Caco-2 (cell line): ENCODE results near the gene DDX25. TPM values are rescaled to one million over a fixed set of nuclear protein-coding genes. Genes with fewer than 3 reads are reported as not detected.

Experiments
- BruUV-seq: library from RNA; stranded (reverse); fragments of 400-500 nt; replicated peaks from 2 replicates; lab custom pipeline; 2021; lab: Mats Ljungman, UMichigan
- CTCF ChIA-PET: fragments of 300-600 bp; sonication (Branson Sonifier 250); formaldehyde crosslinking; loops from one replicate; lab custom pipeline; 2022; ENCODE audit warnings: antibody characterized with exemption; lab: Charles Lee
- POLR2A ChIA-PET: fragments of 300-600 bp; sonication (Branson Sonifier 250); formaldehyde crosslinking; loops from one replicate; lab custom pipeline; 2022; ENCODE audit warnings: antibody characterized with exemption; lab: Charles Lee
- DNase-seq, 2 experiments: peaks; one replicate each; pipeline versions ENCODE4 v3.0.0 to v3.0.0-alpha.2; 2020 to 2022
- H3K27me3 ChIP-seq: replicated peaks from 2 replicates; pipeline ENCODE4 v1.6.0; 2011; ENCODE audit warnings: low read length; ENCODE audit not compliant: control insufficient read depth, insufficient read depth
- H3K36me3 ChIP-seq: 2 replicates; pipeline ENCODE4 v1.5.1; 2011; ENCODE audit warnings: low read length; ENCODE audit not compliant: control insufficient read depth, insufficient read depth
- H3K4me1 ChIP-seq: fragments of 250-450 bp; sonication (Bioruptor Pico); 2 replicates; pipeline ENCODE4 v1.5.1; 2020; ENCODE audit warnings: mild to moderate bottlenecking
- H3K4me3 ChIP-seq: 2 replicates; pipeline ENCODE4 v1.5.1; 2011; ENCODE audit warnings: low read depth, mild to moderate bottlenecking, control low read depth, low read length
- H3K9me3 ChIP-seq: fragments of 250-450 bp; sonication (Bioruptor Pico); 2 replicates; pipeline ENCODE4 v1.5.1; 2020; ENCODE audit warnings: mild to moderate bottlenecking, moderate library complexity
- H3K27ac Mint-ChIP-seq: one replicate; pipeline ENCODE4 v1.8.0; 2022; ENCODE audit warnings: mixed read lengths; ENCODE audit not compliant: unreplicated experiment
- H3K27me3 Mint-ChIP-seq: one replicate; pipeline ENCODE4 v1.8.0; 2022; ENCODE audit warnings: mixed read lengths; ENCODE audit not compliant: insufficient read depth, unreplicated experiment
- H3K36me3 Mint-ChIP-seq: one replicate; pipeline ENCODE4 v1.8.0; 2022; ENCODE audit warnings: mild to moderate bottlenecking, mixed read lengths; ENCODE audit not compliant: insufficient read depth, unreplicated experiment
- H3K4me1 Mint-ChIP-seq: one replicate; pipeline ENCODE4 v1.8.0; 2022; ENCODE audit warnings: low read depth, mixed read lengths; ENCODE audit not compliant: unreplicated experiment
- H3K4me3 Mint-ChIP-seq: one replicate; pipeline ENCODE4 v1.8.0; 2022; ENCODE audit warnings: mild to moderate bottlenecking, moderate library complexity, mixed read lengths; ENCODE audit not compliant: unreplicated experiment
- H3K9me3 Mint-ChIP-seq: one replicate; pipeline ENCODE4 v1.8.0; 2022; ENCODE audit warnings: mixed read lengths; ENCODE audit not compliant: unreplicated experiment
- CTCF ChIP-seq, 2 experiments: fragments of 200-600 bp in 1 of 2; IDR thresholded peaks; 1 replicate in 1 of 2; 2 replicates in 1 of 2; pipeline versions ENCODE4 v1.5.1 to v1.8.0; 2011 to 2022; ENCODE audit warnings: antibody characterized with exemption in 1 of 2, control low read depth in 1 of 2, inconsistent platforms in 1 of 2, low read depth in 1 of 2, low read length in 1 of 2, mild to moderate bottlenecking in 1 of 2, moderate library complexity in 1 of 2; ENCODE audit not compliant: insufficient read depth in 1 of 2, severe bottlenecking in 1 of 2, unreplicated experiment in 1 of 2
- intact Hi-C: fragments of 100-400 bp; cut with micrococcal nuclease; formaldehyde crosslinking; loops from one replicate; pipeline ENCODE4 v1.10.0; 2022; ENCODE audit not compliant: unreplicated experiment
- total RNA-seq: library from RNA; stranded (reverse); gene quantifications from 2 replicates; pipeline ENCODE4 v1.2.3, GENCODE V29; 2022

The DDX25 gene
- total RNA-seq, 1 experiment from 2014 or later, result not detected

DNA sequence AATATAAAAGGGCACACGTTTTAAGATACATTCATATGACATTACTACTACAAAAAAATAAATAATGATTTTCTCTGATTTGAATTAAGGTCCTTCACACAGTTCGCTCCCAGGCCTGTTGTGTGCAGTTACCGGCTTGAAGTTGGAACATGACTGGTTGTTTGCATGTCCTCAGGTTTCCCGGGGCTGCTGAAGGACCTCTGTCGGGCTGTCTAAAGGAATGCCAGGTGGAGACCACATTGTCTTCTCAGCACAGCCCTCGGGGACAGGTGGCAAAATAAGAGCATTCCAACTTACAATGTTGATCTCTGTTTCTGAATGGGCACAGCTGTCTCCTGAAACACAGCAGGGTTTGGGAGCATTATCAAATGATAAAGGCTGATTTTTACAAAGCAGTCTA lies 56.5 kb downstream of the DDX25 start:
- no peak for DNase-seq
- no peaks in the 10 kb centered on the region for H3K4me1 Mint-ChIP-seq
- intact Hi-C loops, result no loop called here
- no peak overlapping the region for H3K4me3 Mint-ChIP-seq
- H3K4me1 ChIP-seq, result no peaks in the 10 kb centered on the region
- no peak for TF ChIP-seq CTCF (IDR thresholded peaks at IDR 0.05; ENCODE audit: insufficient read depth in 1 of 2, low read depth in 1 of 2, low read length in 1 of 2, severe bottlenecking in 1 of 2, unreplicated experiment in 1 of 2)
- POLR2A ChIA-PET, result no interaction called here
- peaks cover 13% of the 10 kb centered on the region for H3K9me3 Mint-ChIP-seq
- H3K9me3 ChIP-seq, result peaks cover 5% of the 10 kb centered on the region
- no peak overlapping the region for H3K27ac Mint-ChIP-seq
- CTCF ChIA-PET, result no interaction called here
- no peaks in the 10 kb centered on the region for H3K36me3 Mint-ChIP-seq
- BruUV-seq, result no TSS peak
- H3K27me3 ChIP-seq, result no peaks in the 10 kb centered on the region; the same call in 1 of the 2 replicates
- no peaks in the 10 kb centered on the region for H3K36me3 ChIP-seq
- H3K27me3 Mint-ChIP-seq, result no peaks in the 10 kb centered on the region
- H3K4me3 ChIP-seq, result no peak overlapping the region

- ChIA-PET POLR2A (no interaction called here), CTCF (no interaction called here)
- Mint-ChIP-seq H3K4me3 (no peak overlapping the region), H3K27me3 (peaks cover 7% of the 10 kb centered on the region), H3K4me1 (peaks cover 7% of the 10 kb centered on the region), H3K36me3 (no peaks in the 10 kb centered on the region), H3K27ac (no peak overlapping the region), H3K9me3 (peaks cover 7% of the 10 kb centered on the region)
- Histone ChIP-seq H3K4me1 (no peaks in the 10 kb centered on the region), H3K9me3 (peaks cover 3% of the 10 kb centered on the region; the same call in 1 of the 2 replicates), H3K4me3 (no peak overlapping the region), H3K27me3 (no peaks in the 10 kb centered on the region; the same call in 1 of the 2 replicates), H3K36me3 (no peaks in the 10 kb centered on the region)
- intact Hi-C loops, result no loop called here
- TF ChIP-seq CTCF (IDR thresholded peaks at IDR 0.05; ENCODE audit: insufficient read depth in 1 of 2, low read depth in 1 of 2, low read length in 1 of 2, severe bottlenecking in 1 of 2, unreplicated experiment in 1 of 2), result no peak
- DNase-seq, result no peak
- BruUV-seq, result no TSS peak
These were observed 63.2 kb downstream of the DDX25 start for GRCh38 chr11:125967515-125967914.

DNA sequence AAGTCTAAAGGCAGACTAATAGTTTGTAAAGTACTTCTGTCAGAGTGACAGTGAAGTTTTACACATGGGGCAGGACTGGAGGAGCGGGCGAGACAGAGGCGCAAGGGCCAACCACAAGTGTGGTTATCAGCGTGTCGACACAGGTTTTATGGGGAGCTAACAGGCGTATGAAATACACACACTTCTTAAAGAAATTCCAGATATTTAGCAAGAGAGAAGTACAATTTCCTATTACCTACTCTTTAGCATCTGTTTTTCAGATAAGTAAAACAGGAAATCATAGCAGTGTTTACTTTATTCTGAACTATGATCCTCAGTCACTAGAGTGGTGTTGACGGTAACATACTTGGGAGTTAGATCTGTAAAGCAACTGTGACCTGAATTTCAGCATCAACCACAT lies 64.0 kb downstream of the DDX25 start:
- peaks cover 7% of the 10 kb centered on the region for H3K27me3 Mint-ChIP-seq
- POLR2A ChIA-PET, result no interaction called here
- CTCF ChIA-PET, result no interaction called here
- no TSS peak for BruUV-seq
- H3K4me1 ChIP-seq, result no peaks in the 10 kb centered on the region
- no peaks in the 10 kb centered on the region; the same call in 1 of the 2 replicates for H3K27me3 ChIP-seq
- no peaks in the 10 kb centered on the region for H3K9me3 Mint-ChIP-seq
- TF ChIP-seq CTCF (IDR thresholded peaks at IDR 0.05; ENCODE audit: insufficient read depth in 1 of 2, low read depth in 1 of 2, low read length in 1 of 2, severe bottlenecking in 1 of 2, unreplicated experiment in 1 of 2), result no peak
- H3K9me3 ChIP-seq, result no peaks in the 10 kb centered on the region
- H3K4me3 ChIP-seq, result no peak overlapping the region
- H3K36me3 Mint-ChIP-seq, result no peaks in the 10 kb centered on the region
- no peak for DNase-seq
- intact Hi-C loops, result no loop called here
- peaks cover 7% of the 10 kb centered on the region for H3K4me1 Mint-ChIP-seq
- H3K36me3 ChIP-seq, result no peaks in the 10 kb centered on the region
- no peak overlapping the region for H3K27ac Mint-ChIP-seq
- H3K4me3 Mint-ChIP-seq, result no peak overlapping the region
